Measurements from ENCODE around the gene PTPN13.

The PTPN13 gene

DNA sequence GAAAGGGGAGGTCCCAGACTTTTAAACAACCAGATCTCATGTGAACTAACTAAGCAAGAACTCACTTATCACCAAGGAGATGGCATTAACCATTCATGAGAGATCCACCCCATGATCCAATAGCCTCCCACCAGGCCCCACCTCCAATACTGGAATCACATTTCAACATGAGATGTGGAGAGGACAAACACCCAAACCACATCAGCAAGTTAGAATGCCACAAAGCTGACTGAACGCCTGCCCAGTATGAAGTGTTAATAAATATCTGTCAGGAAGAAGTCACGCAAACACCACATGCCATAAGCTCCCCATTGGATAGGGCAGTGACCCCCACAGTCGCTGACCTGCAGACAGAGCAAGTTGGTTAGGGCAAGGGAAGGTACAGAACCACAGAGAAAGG lies 240.8 kb downstream of the PTPN13 start:
- no peaks in the 10 kb centered on the region for H3K36me3 ChIP-seq (ENCODE audit: control insufficient read depth, insufficient read depth, low read length)
- H3K4me3 ChIP-seq (ENCODE audit: extremely low read depth, insufficient read depth, low read length, poor library complexity, severe bottlenecking): no peak overlapping the region
- no peak overlapping the region for H3K27ac ChIP-seq (ENCODE audit: low read depth, low read length, severe bottlenecking)
- 100% methylated on average over 1 to 2 of the region's 3 CpGs for WGBS, 2 experiments (ENCODE audit: insufficient coverage in 2 of 2)
- no peaks in the 10 kb centered on the region for H3K9me3 ChIP-seq (ENCODE audit: control insufficient read depth, low read length)
- H3K4me1 ChIP-seq (ENCODE audit: control insufficient read depth, insufficient read depth, low read length, poor library complexity, severe bottlenecking): no peaks in the 10 kb centered on the region

DNA sequence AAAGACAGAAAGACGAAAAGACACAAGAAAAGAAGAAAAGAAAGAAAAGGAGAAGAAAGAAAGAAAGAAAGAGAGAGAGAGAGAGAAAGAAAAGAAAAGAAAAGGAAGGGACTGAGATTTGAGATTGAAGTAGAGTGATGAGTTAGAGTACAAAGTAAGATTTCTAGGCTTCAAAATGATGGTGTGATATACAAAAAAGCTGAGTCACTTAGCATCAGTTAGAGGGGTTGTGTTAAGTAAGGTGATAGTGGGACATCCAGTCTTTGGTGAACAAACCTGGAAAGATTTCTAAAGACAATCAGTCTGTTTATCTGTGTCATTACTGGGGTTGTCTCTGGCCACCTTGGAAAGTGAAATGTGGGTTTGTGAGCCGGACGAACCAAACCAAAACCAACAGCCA lies 241.6 kb downstream of the PTPN13 start:
- Histone ChIP-seq H3K36me3 (ENCODE audit: control insufficient read depth, insufficient read depth, low read length) (no peaks in the 10 kb centered on the region), H3K9me3 (ENCODE audit: control insufficient read depth, low read length) (no peaks in the 10 kb centered on the region), H3K4me1 (ENCODE audit: control insufficient read depth, insufficient read depth, low read length, poor library complexity, severe bottlenecking) (no peaks in the 10 kb centered on the region), H3K4me3 (ENCODE audit: extremely low read depth, insufficient read depth, low read length, poor library complexity, severe bottlenecking) (no peak overlapping the region), H3K27ac (ENCODE audit: low read depth, low read length, severe bottlenecking) (no peak overlapping the region)
- WGBS, 2 experiments (ENCODE audit: insufficient coverage in 2 of 2): 100% methylated on average over 1 of the region's 3 CpGs

DNA sequence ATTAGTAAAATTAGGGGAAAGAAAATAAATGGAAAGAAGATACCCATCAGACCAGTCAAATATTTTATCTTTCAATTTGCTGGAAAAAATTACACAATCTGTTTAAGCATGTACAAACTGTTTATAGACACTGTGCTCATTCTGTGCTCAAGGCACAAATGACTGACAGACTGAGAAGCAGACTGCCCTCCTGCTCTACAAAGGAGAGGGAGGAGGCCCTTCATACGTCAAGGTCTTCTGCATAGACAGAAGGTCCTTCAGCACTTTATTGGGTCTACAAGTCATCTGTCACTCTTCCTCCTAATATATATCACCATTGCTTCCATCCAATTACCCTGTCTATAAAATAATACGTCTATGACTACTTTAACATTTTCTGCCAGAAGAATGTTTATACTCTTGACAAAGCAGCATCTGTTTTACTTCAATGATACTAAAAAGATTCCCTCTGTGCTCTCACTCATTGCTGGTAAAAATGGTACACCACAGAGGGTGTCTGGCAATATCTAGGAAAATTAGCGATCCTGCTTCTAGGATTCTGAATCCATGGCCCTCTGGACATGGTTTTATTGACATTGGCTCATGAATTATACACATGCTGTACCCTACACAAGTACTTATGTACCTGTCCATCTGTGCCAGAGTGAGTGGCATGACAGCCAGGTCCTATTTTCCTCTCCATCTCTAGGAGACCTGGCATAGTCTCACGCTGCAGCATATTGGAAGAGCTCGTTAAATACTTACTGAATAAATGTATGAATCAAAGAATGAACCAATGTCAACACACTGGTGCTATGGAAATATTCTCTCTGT lies 243.8 kb downstream of the PTPN13 start:
- Histone ChIP-seq H3K9me3 (ENCODE audit: control insufficient read depth, low read length) (no peaks in the 10 kb centered on the region), H3K4me1 (ENCODE audit: control insufficient read depth, insufficient read depth, low read length, poor library complexity, severe bottlenecking) (no peaks in the 10 kb centered on the region), H3K4me3 (ENCODE audit: extremely low read depth, insufficient read depth, low read length, poor library complexity, severe bottlenecking) (no peak overlapping the region), H3K36me3 (ENCODE audit: control insufficient read depth, insufficient read depth, low read length) (no peaks in the 10 kb centered on the region), H3K27ac (ENCODE audit: low read depth, low read length, severe bottlenecking) (no peak overlapping the region)
- WGBS, 2 experiments (ENCODE audit: insufficient coverage in 2 of 2): 75 to 90% methylated on average over 1 to 2 of the region's 5 CpGs

DNA sequence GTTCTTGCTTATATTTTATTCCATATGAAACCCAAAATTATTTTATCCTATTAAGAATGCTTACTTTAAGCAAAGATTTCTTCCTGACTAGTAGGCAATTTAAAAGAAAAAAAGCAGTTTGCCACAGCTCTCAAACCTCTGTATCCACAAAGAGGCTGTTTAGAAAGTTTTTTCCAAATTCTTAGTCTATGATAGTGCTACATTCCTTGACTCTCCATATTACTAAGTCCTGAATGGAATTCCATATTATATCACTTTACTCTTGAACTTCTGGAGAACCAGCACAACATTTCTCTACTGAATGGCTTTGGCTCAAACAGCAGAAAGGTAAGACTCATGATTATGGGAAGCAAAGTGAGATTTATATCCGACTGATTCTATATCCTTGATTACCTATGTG lies 246.7 kb downstream of the PTPN13 start:
- no peaks in the 10 kb centered on the region for H3K4me1 ChIP-seq (ENCODE audit: control insufficient read depth, insufficient read depth, low read length, poor library complexity, severe bottlenecking)
- no peak overlapping the region for H3K27ac ChIP-seq (ENCODE audit: low read depth, low read length, severe bottlenecking)
- H3K4me3 ChIP-seq (ENCODE audit: extremely low read depth, insufficient read depth, low read length, poor library complexity, severe bottlenecking): no peak overlapping the region
- WGBS, 2 experiments (ENCODE audit: insufficient coverage in 2 of 2): no CpG with 5 or more reads among the region's 1 CpG
- H3K9me3 ChIP-seq (ENCODE audit: control insufficient read depth, low read length): peaks cover 3% of the 10 kb centered on the region
- no peaks in the 10 kb centered on the region for H3K36me3 ChIP-seq (ENCODE audit: control insufficient read depth, insufficient read depth, low read length)

DNA sequence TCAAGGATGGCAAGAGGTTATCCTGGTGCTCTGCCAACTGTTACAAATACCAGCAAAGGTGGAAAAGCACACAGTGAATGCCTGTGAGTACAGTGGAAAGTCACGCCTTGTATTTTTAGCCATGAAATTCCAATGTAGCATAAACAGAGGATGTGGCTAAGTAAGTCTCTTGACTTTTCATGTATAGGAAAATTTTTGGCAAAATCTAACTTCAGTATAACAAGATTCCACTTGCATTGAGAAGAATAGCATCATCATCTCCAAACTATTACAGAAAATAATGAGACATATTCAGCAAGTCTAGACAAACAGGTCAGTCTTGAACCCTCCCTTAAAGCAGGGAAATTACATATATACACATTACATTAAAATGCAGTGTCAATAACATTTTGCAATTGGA lies 247.2 kb downstream of the PTPN13 start:
- 80 to 100% methylated on average over 1 of the region's 1 CpG for WGBS, 2 experiments (ENCODE audit: insufficient coverage in 2 of 2)
- peaks cover 3% of the 10 kb centered on the region for H3K9me3 ChIP-seq (ENCODE audit: control insufficient read depth, low read length)
- no peak overlapping the region for H3K27ac ChIP-seq (ENCODE audit: low read depth, low read length, severe bottlenecking)
- H3K4me3 ChIP-seq (ENCODE audit: extremely low read depth, insufficient read depth, low read length, poor library complexity, severe bottlenecking): no peak overlapping the region
- H3K4me1 ChIP-seq (ENCODE audit: control insufficient read depth, insufficient read depth, low read length, poor library complexity, severe bottlenecking): no peaks in the 10 kb centered on the region
- H3K36me3 ChIP-seq (ENCODE audit: control insufficient read depth, insufficient read depth, low read length): no peaks in the 10 kb centered on the region

DNA sequence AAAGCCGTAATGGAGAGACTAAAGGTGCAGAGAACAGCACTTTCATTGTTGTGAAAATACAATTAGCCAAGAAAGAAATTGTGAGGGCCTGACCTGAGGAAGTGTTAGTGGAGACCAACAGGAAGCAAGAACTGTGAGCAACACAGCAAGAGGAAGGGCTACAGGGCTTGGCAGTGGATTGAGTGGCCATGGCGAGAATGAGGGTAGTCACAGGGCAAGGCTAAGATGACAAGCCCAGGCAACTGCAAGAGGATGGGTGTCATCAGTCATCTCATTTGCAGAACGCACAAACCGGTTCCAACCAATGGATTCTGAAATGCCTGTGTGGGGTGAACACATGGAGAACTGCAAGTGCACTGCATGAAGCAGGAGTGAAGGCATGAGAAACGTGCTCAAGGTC lies 251.5 kb downstream of the PTPN13 start:
- Histone ChIP-seq H3K36me3 (ENCODE audit: control insufficient read depth, insufficient read depth, low read length) (no peaks in the 10 kb centered on the region), H3K9me3 (ENCODE audit: control insufficient read depth, low read length) (peaks cover 3% of the 10 kb centered on the region), H3K4me3 (ENCODE audit: extremely low read depth, insufficient read depth, low read length, poor library complexity, severe bottlenecking) (no peak overlapping the region), H3K27ac (ENCODE audit: low read depth, low read length, severe bottlenecking) (no peak overlapping the region), H3K4me1 (ENCODE audit: control insufficient read depth, insufficient read depth, low read length, poor library complexity, severe bottlenecking) (no peaks in the 10 kb centered on the region)
- 83 to 93% methylated on average over 4 to 5 of the region's 5 CpGs for WGBS, 2 experiments (ENCODE audit: insufficient coverage in 2 of 2)

DNA sequence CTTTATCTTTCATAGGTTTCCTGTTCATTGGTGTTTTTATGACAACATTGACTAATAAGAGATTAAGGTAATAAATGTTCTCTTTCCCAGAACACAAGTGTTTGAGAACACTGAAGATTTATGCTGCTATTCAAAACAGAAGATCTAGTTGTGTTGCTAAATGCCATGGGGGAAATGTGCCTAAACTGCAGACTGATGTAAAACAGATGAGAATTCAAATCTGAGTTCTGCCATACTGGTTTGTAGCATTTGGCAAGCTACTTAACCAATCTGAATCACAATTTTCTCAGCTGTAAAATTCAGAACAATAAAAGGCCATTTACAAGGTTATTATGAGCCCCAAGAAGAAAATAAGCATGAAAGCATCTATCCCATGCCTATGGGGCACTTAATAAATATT lies 252.8 kb downstream of the PTPN13 start:
- H3K36me3 ChIP-seq (ENCODE audit: control insufficient read depth, insufficient read depth, low read length): no peaks in the 10 kb centered on the region
- no peak overlapping the region for H3K27ac ChIP-seq (ENCODE audit: low read depth, low read length, severe bottlenecking)
- peaks cover 3% of the 10 kb centered on the region for H3K9me3 ChIP-seq (ENCODE audit: control insufficient read depth, low read length)
- H3K4me3 ChIP-seq (ENCODE audit: extremely low read depth, insufficient read depth, low read length, poor library complexity, severe bottlenecking): no peak overlapping the region
- H3K4me1 ChIP-seq (ENCODE audit: control insufficient read depth, insufficient read depth, low read length, poor library complexity, severe bottlenecking): no peaks in the 10 kb centered on the region

DNA sequence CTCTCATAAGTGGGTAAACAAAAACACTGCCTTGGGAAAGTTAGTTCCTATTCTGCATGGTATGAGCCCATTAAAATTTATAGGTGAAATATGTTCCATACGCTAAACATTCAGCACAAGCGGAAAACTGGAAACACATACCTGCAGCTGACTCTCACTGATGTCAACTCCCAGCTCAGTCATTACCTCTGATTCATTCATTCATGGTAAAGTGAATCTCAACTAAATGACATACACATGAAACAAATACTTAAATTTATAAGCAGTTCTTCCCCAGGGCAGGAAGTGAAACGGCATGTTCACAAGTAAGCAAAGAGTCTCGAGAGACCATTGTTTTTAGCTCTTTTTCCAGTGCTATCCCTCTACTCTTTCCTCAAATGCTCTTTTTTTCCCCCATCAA lies 253.5 kb downstream of the PTPN13 start:
- Histone ChIP-seq H3K27ac (ENCODE audit: low read depth, low read length, severe bottlenecking) (no peak overlapping the region), H3K4me1 (ENCODE audit: control insufficient read depth, insufficient read depth, low read length, poor library complexity, severe bottlenecking) (no peaks in the 10 kb centered on the region), H3K4me3 (ENCODE audit: extremely low read depth, insufficient read depth, low read length, poor library complexity, severe bottlenecking) (no peak overlapping the region), H3K36me3 (ENCODE audit: control insufficient read depth, insufficient read depth, low read length) (no peaks in the 10 kb centered on the region), H3K9me3 (ENCODE audit: control insufficient read depth, low read length) (peaks cover 3% of the 10 kb centered on the region)
- 88 to 96% methylated on average over 2 to 4 of the region's 4 CpGs for WGBS, 2 experiments (ENCODE audit: insufficient coverage in 2 of 2)

DNA sequence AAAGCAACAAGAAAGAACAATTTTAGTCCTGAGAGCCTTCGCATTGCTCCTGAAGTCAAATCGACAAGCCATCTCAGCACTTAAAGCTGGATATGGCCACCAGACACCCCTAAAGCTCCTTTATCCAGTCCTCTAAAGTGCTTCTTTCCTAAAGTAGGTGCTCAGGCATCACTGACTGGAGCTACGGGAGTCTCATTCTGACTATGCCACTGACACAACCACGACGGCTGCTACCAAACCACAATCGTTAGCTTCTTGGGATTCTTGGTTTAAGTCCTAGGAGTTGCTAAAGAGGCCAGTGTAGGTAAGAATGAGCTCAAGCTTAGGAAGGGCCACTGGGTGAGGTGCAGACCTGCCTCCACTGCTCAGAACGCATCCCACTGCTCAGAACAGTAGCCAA lies 254.0 kb downstream of the PTPN13 start:
- no peak overlapping the region for H3K27ac ChIP-seq (ENCODE audit: low read depth, low read length, severe bottlenecking)
- no peaks in the 10 kb centered on the region for H3K36me3 ChIP-seq (ENCODE audit: control insufficient read depth, insufficient read depth, low read length)
- no peak overlapping the region for H3K4me3 ChIP-seq (ENCODE audit: extremely low read depth, insufficient read depth, low read length, poor library complexity, severe bottlenecking)
- H3K4me1 ChIP-seq (ENCODE audit: control insufficient read depth, insufficient read depth, low read length, poor library complexity, severe bottlenecking): no peaks in the 10 kb centered on the region
- 79 to 82% methylated on average over 5 to 6 of the region's 7 CpGs for WGBS, 2 experiments (ENCODE audit: insufficient coverage in 2 of 2)
- H3K9me3 ChIP-seq (ENCODE audit: control insufficient read depth, low read length): peaks cover 3% of the 10 kb centered on the region

DNA sequence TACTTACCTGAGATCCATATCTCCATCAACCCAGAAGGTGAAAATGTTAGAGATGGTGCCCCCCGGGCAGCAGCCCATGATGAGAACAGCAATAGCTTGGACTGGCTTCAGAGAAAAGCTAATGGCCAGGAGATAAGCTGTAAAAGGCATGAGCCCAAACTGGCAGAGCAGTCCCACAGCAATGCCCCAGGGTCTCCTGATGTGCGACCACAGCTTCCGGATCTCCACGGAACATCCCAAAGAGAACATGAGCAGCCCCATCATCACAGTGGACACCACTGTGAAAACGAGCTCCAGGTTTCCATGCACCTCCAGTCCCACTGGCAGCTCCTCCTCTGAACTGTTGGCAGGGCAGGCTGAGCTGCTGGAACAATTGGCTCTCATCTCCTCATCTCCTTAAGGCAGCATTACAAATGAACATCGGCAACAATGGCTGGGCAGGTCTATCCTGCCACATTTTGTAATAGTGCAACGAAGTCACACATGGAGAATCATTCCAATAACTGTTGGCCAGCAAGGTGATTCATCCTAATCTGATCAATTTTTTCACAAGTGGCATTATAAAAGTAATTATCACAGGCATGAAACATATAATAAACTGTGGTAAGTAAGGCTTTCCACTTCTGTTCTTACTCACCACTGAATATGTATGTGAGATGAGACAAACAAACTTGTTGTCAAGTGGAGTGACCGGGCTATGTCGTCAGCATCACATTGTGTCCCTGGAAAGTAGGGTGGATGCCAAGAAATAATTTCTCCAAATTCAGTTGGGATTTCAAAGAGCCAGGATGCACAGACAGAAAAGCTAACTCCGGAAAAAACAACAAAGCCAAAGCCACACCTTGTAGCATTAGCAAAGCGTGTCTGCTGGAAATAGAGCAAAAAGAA lies 254.9 kb downstream of the PTPN13 start, which contains the start of gene SLC10A6:
Gene SLC10A6 (minus strand): TSS at position 653 of the 888 bp plus-strand sequence. CDS start 269 bp downstream, at position 384.
- no peak within 1 kb of the TSS for H3K4me3 ChIP-seq (ENCODE audit: extremely low read depth, insufficient read depth, low read length, poor library complexity, severe bottlenecking)
- WGBS, 2 experiments (ENCODE audit: insufficient coverage in 2 of 2): 94 to 97% methylated on average over 8 to 9 of the region's 11 CpGs
- no peak within 1 kb of the TSS for H3K27ac ChIP-seq (ENCODE audit: low read depth, low read length, severe bottlenecking)
- peaks cover 3% of the 10 kb centered on the region for H3K9me3 ChIP-seq (ENCODE audit: control insufficient read depth, low read length)
- no peaks in the 10 kb centered on the region for H3K4me1 ChIP-seq (ENCODE audit: control insufficient read depth, insufficient read depth, low read length, poor library complexity, severe bottlenecking)
- no peaks in the 10 kb centered on the region for H3K36me3 ChIP-seq (ENCODE audit: control insufficient read depth, insufficient read depth, low read length)

DNA sequence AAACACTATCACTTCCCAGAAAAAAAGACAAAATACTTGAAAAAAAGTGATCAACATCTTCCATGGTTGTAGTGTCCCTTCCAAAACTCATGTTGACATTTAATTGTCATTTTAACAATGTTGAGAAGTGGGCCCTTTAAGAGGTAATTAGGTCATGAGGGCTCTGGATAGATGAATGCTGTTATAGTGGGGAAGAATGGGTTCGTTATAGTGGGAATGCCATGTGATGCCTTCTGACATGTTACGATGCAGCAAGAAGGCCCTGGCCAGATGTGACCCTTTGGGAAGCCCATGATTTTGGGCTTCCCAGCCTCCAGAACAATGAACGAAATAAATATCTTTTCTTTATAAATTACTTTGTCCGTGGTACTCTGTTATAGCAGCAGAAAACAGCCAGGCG lies 259.1 kb downstream of the PTPN13 start:
- Histone ChIP-seq H3K9me3 (ENCODE audit: control insufficient read depth, low read length) (no peaks in the 10 kb centered on the region), H3K4me1 (ENCODE audit: control insufficient read depth, insufficient read depth, low read length, poor library complexity, severe bottlenecking) (peaks cover 18% of the 10 kb centered on the region), H3K27ac (ENCODE audit: low read depth, low read length, severe bottlenecking) (no peak overlapping the region), H3K4me3 (ENCODE audit: extremely low read depth, insufficient read depth, low read length, poor library complexity, severe bottlenecking) (no peak overlapping the region), H3K36me3 (ENCODE audit: control insufficient read depth, insufficient read depth, low read length) (no peaks in the 10 kb centered on the region)
- 100% methylated on average over 3 of the region's 5 CpGs; no CpG with 5 or more reads in 1 of the 2 experiments for WGBS, 2 experiments (ENCODE audit: insufficient coverage in 2 of 2)
